ENCODE data around the gene PELI1. TPM values are rescaled to one million over a fixed set of nuclear protein-coding genes. Genes with fewer than 3 reads are reported as not detected.

The PELI1 gene
- total RNA-seq, 1 donor from 2014 or later, result 88.7 TPM

DNA sequence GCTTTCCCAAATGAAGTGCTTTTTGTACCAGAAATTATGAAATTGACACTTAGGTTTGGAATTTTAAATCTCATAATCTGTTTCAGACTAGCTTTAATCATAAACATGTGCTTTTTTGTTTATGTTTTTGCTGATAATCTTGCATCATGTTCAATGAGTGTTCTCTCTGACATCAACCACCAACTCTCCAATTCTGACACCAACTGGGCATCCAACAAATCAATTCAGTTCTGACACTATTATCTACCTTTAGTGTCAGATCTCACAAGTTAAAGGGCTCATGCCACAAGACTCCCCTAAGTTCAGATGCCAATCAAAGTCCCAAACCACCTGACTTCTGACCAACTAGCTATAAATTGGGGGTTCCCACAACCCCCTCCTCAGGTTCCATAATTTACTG lies 19.6 kb downstream of the PELI1 start:
- Histone ChIP-seq H3K4me2 (no peak overlapping the region), H3K79me2 (ENCODE audit: low read depth) (peaks cover 100% of the 10 kb centered on the region), H4K20me1 (ENCODE audit: low read depth) (peaks cover 45% of the 10 kb centered on the region), H3K27ac (no peak overlapping the region), H2AFZ (replicated peaks) (no peak overlapping the region), H3F3A (ENCODE audit: low read depth) (no peaks in the 10 kb centered on the region), H3K4me3 (no peak overlapping the region), H3K9me3 (ENCODE audit: low read depth) (no peaks in the 10 kb centered on the region), H3K4me1 (peaks cover 8% of the 10 kb centered on the region), H3K36me3 (no peaks in the 10 kb centered on the region), H3K9ac (no peak overlapping the region), H3K27me3 (no peaks in the 10 kb centered on the region)
- peaks cover 29% of the 10 kb centered on the region for H3K36me3 Mint-ChIP-seq
- peaks cover 15% of the 10 kb centered on the region for H3K9me3 Mint-ChIP-seq
- no peak overlapping the region for H3K4me3 Mint-ChIP-seq
- DNase-seq (ENCODE audit: low spot score), result no peak
- H3K27ac Mint-ChIP-seq, result no peak overlapping the region
- H3K4me1 Mint-ChIP-seq, result no peaks in the 10 kb centered on the region
- no peaks in the 10 kb centered on the region for H3K27me3 Mint-ChIP-seq (ENCODE audit: insufficient read depth, low read depth)
- no peak for TF ChIP-seq EZH2 (IDR thresholded peaks at IDR 0.05)
- TF ChIP-seq, protein P1, sequence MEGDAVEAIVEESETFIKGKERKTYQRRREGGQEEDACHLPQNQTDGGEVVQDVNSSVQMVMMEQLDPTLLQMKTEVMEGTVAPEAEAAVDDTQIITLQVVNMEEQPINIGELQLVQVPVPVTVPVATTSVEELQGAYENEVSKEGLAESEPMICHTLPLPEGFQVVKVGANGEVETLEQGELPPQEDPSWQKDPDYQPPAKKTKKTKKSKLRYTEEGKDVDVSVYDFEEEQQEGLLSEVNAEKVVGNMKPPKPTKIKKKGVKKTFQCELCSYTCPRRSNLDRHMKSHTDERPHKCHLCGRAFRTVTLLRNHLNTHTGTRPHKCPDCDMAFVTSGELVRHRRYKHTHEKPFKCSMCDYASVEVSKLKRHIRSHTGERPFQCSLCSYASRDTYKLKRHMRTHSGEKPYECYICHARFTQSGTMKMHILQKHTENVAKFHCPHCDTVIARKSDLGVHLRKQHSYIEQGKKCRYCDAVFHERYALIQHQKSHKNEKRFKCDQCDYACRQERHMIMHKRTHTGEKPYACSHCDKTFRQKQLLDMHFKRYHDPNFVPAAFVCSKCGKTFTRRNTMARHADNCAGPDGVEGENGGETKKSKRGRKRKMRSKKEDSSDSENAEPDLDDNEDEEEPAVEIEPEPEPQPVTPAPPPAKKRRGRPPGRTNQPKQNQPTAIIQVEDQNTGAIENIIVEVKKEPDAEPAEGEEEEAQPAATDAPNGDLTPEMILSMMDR (IDR thresholded peaks at IDR 0.05), result no peak
- no peak for TF ChIP-seq EZH2phosphoT487 (IDR thresholded peaks at IDR 0.05)

GRCh38 chr2:64124168-64124567 lies 20.1 kb downstream of the PELI1 start:
- H2AFZ ChIP-seq (replicated peaks), result no peak overlapping the region
- H3K9ac ChIP-seq, result no peak overlapping the region
- H3K36me3 ChIP-seq, result no peaks in the 10 kb centered on the region
- H3K4me3 Mint-ChIP-seq, result no peak overlapping the region
- peaks cover 15% of the 10 kb centered on the region for H3K9me3 Mint-ChIP-seq
- peaks cover 100% of the 10 kb centered on the region for H3K79me2 ChIP-seq (ENCODE audit: low read depth)
- H3K4me3 ChIP-seq, result no peak overlapping the region
- H3K9me3 ChIP-seq (ENCODE audit: low read depth), result no peaks in the 10 kb centered on the region
- H3K27me3 ChIP-seq, result no peaks in the 10 kb centered on the region
- H3K4me1 Mint-ChIP-seq, result no peaks in the 10 kb centered on the region
- no peaks in the 10 kb centered on the region for H3K27me3 Mint-ChIP-seq (ENCODE audit: insufficient read depth, low read depth)
- H3K36me3 Mint-ChIP-seq, result peaks cover 29% of the 10 kb centered on the region
- no peak overlapping the region for H3K27ac ChIP-seq
- H4K20me1 ChIP-seq (ENCODE audit: low read depth), result peaks cover 46% of the 10 kb centered on the region
- DNase-seq (ENCODE audit: low spot score), result no peak
- TF ChIP-seq EZH2phosphoT487 (IDR thresholded peaks at IDR 0.05), result no peak
- TF ChIP-seq EZH2 (IDR thresholded peaks at IDR 0.05), result no peak
- TF ChIP-seq, protein P1 (IDR thresholded peaks at IDR 0.05), result no peak
- H3K27ac Mint-ChIP-seq, result no peak overlapping the region
- no peak overlapping the region for H3K4me2 ChIP-seq
- H3F3A ChIP-seq (ENCODE audit: low read depth), result no peaks in the 10 kb centered on the region
- H3K4me1 ChIP-seq, result peaks cover 4% of the 10 kb centered on the region

DNA sequence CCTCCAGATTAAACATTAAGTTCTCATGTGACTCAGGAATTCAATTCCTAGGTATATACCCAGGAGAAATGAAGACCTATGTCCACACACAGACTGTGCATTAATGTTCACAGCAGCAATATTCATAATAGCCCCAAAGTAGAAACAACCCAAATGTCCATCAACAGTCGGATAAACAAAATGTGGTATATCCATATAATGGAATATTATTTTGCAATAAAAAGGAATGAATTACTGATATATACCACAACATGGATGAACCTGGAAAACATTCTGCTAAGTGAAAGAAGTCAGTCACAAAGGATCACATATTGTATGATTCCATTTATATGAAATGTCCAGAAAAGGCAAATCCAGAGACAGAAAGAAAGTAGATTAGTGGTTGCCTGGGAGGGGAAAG lies 20.5 kb downstream of the PELI1 start:
- Histone ChIP-seq H3K36me3 (no peaks in the 10 kb centered on the region), H3K9me3 (ENCODE audit: low read depth) (no peaks in the 10 kb centered on the region), H3K27ac (no peak overlapping the region), H3K9ac (no peak overlapping the region), H4K20me1 (ENCODE audit: low read depth) (peaks cover 42% of the 10 kb centered on the region), H3K27me3 (no peaks in the 10 kb centered on the region), H3K4me3 (no peak overlapping the region), H3K79me2 (ENCODE audit: low read depth) (peaks cover 100% of the 10 kb centered on the region), H3K4me1 (peaks cover under 1% of the 10 kb centered on the region), H2AFZ (replicated peaks) (no peak overlapping the region), H3K4me2 (no peak overlapping the region), H3F3A (ENCODE audit: low read depth) (no peaks in the 10 kb centered on the region)
- peaks cover 29% of the 10 kb centered on the region for H3K36me3 Mint-ChIP-seq
- no peak overlapping the region for H3K4me3 Mint-ChIP-seq
- H3K4me1 Mint-ChIP-seq, result no peaks in the 10 kb centered on the region
- TF ChIP-seq, protein P1 (IDR thresholded peaks at IDR 0.05), result no peak
- TF ChIP-seq EZH2 (IDR thresholded peaks at IDR 0.05) (no peak), EZH2phosphoT487 (IDR thresholded peaks at IDR 0.05) (no peak)
- DNase-seq (ENCODE audit: low spot score), result no peak
- peaks cover 15% of the 10 kb centered on the region for H3K9me3 Mint-ChIP-seq
- no peak overlapping the region for H3K27ac Mint-ChIP-seq
- H3K27me3 Mint-ChIP-seq (ENCODE audit: insufficient read depth, low read depth), result no peaks in the 10 kb centered on the region

Data from neural progenitor cell (in vitro differentiated cells).